ENCODE data around the gene SLC10A7.

Gene SLC10A7

GRCh38 chr4:146210890-146211289 lies 310.9 kb downstream of the SLC10A7 start:
- no peak for DNase-seq (ENCODE audit: low read depth)

GRCh38 chr4:146207410-146207809 lies 314.3 kb downstream of the SLC10A7 start:
- DNase-seq (ENCODE audit: low read depth): no peak

Measured in stromal cell of bone marrow (primary cell).